HG03565 (cell line): Measurements from ENCODE around the gene C1QL4.
"Not testable (repeated sequence)": the region's sequence is repeated elsewhere in the genome, so short reads cannot be mapped to it uniquely, and the experiment has no call there.

Source experiments
- ATAC-seq: cut with Tn5 transposase; IDR thresholded peaks from one replicate; pipeline ENCODE4 v1.9.1; 2021; ENCODE audit warnings: mild to moderate bottlenecking, moderate library complexity; ENCODE audit not compliant: unreplicated experiment

Gene C1QL4

GRCh38 chr12:49334681-49335080, 2.3 kb downstream of the C1QL4 start:
- no peak for ATAC-seq

GRCh38 chr12:49334226-49334625, 2.8 kb downstream of the C1QL4 start:
- no peak for ATAC-seq

GRCh38 chr12:49333778-49334177, 3.2 kb downstream of the C1QL4 start:
- not testable (repeated sequence) for ATAC-seq

GRCh38 chr12:49332891-49333371, 4.1 kb downstream of the C1QL4 start:
- ATAC-seq, result no peak

GRCh38 chr12:49332441-49332861, 4.5 kb downstream of the C1QL4 start:
- ATAC-seq, result no peak

- no peak for ATAC-seq
Observed at GRCh38 chr12:49331380-49332222, 5.4 kb downstream of the C1QL4 start.

GRCh38 chr12:49330631-49331379, 6.2 kb downstream of the C1QL4 start:
- ATAC-seq, result no peak

- ATAC-seq, result no peak
Observed at GRCh38 chr12:49330032-49330619, 6.9 kb downstream of the C1QL4 start.

GRCh38 chr12:49328816-49329215, 8.2 kb downstream of the C1QL4 start:
- ATAC-seq, result no peak

- ATAC-seq, result no peak
Observed at GRCh38 chr12:49327887-49328286, 9.1 kb downstream of the C1QL4 start.

- ATAC-seq, result no peak
Observed at GRCh38 chr12:49327368-49327767, 9.6 kb downstream of the C1QL4 start.

- ATAC-seq, result no peak
Observed at GRCh38 chr12:49325606-49326005, 11.4 kb downstream of the C1QL4 start.

GRCh38 chr12:49323524-49324097, 13.4 kb downstream of the C1QL4 start:
- no peak for ATAC-seq

GRCh38 chr12:49322708-49323523, 14.1 kb downstream of the C1QL4 start, which contains the start of gene TROAP:
Gene TROAP (plus strand): TSS chr12:49323255. CDS start chr12:49323609, 354 bp downstream.
- peak; percentile 93 for ATAC-seq

- ATAC-seq, result no peak
Observed at GRCh38 chr12:49322367-49322707, 14.7 kb downstream of the C1QL4 start.

- not testable (repeated sequence) for ATAC-seq
Observed at GRCh38 chr12:49320411-49321103, 16.4 kb downstream of the C1QL4 start.

- not testable (repeated sequence) for ATAC-seq
Observed at GRCh38 chr12:49317118-49317517, 19.9 kb downstream of the C1QL4 start.

- ATAC-seq, result no peak
Observed at GRCh38 chr12:49314811-49315210, 22.2 kb downstream of the C1QL4 start.

GRCh38 chr12:49310451-49311000, 26.5 kb downstream of the C1QL4 start:
- ATAC-seq, result not testable (repeated sequence)
